HL-60 (cell line): ENCODE measurements around the gene RPN2.

Source experiments
- DNase-seq, 2 experiments: peaks; one replicate each; pipeline ENCODE4 v3.0.0-alpha.2; 2010 to 2020; ENCODE audit warnings: low read depth in 1 of 2, low spot score in 1 of 2
- H3K27ac ChIP-seq: fragments of 250-450 bp; sonication (Bioruptor Pico); replicated peaks from 2 replicates; pipeline ENCODE4 v1.5.1; 2020; ENCODE audit warnings: mild to moderate bottlenecking, moderate library complexity
- H3K27me3 ChIP-seq: fragments of 250-450 bp; sonication (Bioruptor Pico); 2 replicates; pipeline ENCODE4 v1.5.1; 2021; ENCODE audit warnings: mild to moderate bottlenecking, moderate library complexity; ENCODE audit not compliant: insufficient read depth, poor library complexity, severe bottlenecking
- H3K4me3 ChIP-seq: replicated peaks from 2 replicates; pipeline ENCODE4 v1.5.1; 2011; ENCODE audit warnings: mild to moderate bottlenecking, control low read depth, low read length; ENCODE audit not compliant: insufficient read depth
- CTCF ChIP-seq: IDR thresholded peaks from one replicate; pipeline ENCODE4 v1.5.1; 2011; ENCODE audit warnings: low read length, control low read depth, inconsistent platforms; ENCODE audit not compliant: insufficient read depth
- GABPA ChIP-seq: IDR thresholded peaks from 2 replicates; pipeline ENCODE4 v1.6.1; 2012; ENCODE audit warnings: low read depth
- POLR2AphosphoS5 ChIP-seq: IDR thresholded peaks from 2 replicates; pipeline ENCODE4 v1.6.1; 2012; ENCODE audit warnings: low read depth
- REST ChIP-seq: IDR thresholded peaks from 2 replicates; pipeline ENCODE4 v1.6.1; 2012; ENCODE audit warnings: low read depth; ENCODE audit not compliant: insufficient replicate concordance
- SPI1 ChIP-seq: IDR thresholded peaks from 2 replicates; pipeline ENCODE4 v1.6.1; 2012; ENCODE audit warnings: low read depth, mild to moderate bottlenecking, borderline replicate concordance

RPN2 gene

GRCh38 chr20:37158248-37158647 is 20.9 kb upstream of the RPN2 start:
- DNase-seq, result no peak
- no peak for TF ChIP-seq CTCF
- TF ChIP-seq REST, result no peak
- no peak for TF ChIP-seq SPI1
- TF ChIP-seq POLR2AphosphoS5, result no peak
- no peak for TF ChIP-seq GABPA
- peaks cover 8% of the 10 kb centered on the region for H3K27me3 ChIP-seq
- H3K27ac ChIP-seq, result no peak overlapping the region
- no peak overlapping the region for H3K4me3 ChIP-seq

GRCh38 chr20:37160683-37161082 is 18.4 kb upstream of the RPN2 start:
- H3K4me3 ChIP-seq, result no peak overlapping the region

GRCh38 chr20:37161830-37162549 is 17.1 kb upstream of the RPN2 start:
- peaks cover 8% of the 10 kb centered on the region for H3K27me3 ChIP-seq
- no peak overlapping the region for H3K27ac ChIP-seq
- no peak for DNase-seq
- no peak overlapping the region for H3K4me3 ChIP-seq
- TF ChIP-seq POLR2AphosphoS5 (no peak), CTCF (no peak), SPI1 (no peak), GABPA (no peak), REST (no peak)

More at GRCh38 chr20:37160683-37161082, 18.4 kb upstream of the RPN2 start:
- TF ChIP-seq REST, result no peak
- Histone ChIP-seq H3K27ac (no peak overlapping the region), H3K27me3 (peaks cover 8% of the 10 kb centered on the region)
- DNase-seq, result no peak
